ENCODE measurements around the gene DOCK4.

DOCK4 gene

GRCh38 chr7:112080978-112081377 lies 125.2 kb downstream of the DOCK4 start:
- DNase-seq (ENCODE audit: low read depth in 2 of 2): no peak

GRCh38 chr7:112080441-112080840 lies 125.8 kb downstream of the DOCK4 start:
- no peak for DNase-seq (ENCODE audit: low read depth in 2 of 2)

- DNase-seq (ENCODE audit: low read depth in 2 of 2): no peak
Measured at GRCh38 chr7:112079673-112080072, 126.5 kb downstream of the DOCK4 start.

- DNase-seq (ENCODE audit: low read depth in 2 of 2): no peak
Measured at GRCh38 chr7:112079122-112079521, 127.1 kb downstream of the DOCK4 start.

GRCh38 chr7:112076324-112076723 lies 129.9 kb downstream of the DOCK4 start:
- DNase-seq (ENCODE audit: low read depth in 2 of 2): no peak

GRCh38 chr7:112074464-112074863 lies 131.7 kb downstream of the DOCK4 start:
- DNase-seq (ENCODE audit: low read depth in 2 of 2): no peak

GRCh38 chr7:112073530-112073929 lies 132.7 kb downstream of the DOCK4 start:
- no peak for DNase-seq (ENCODE audit: low read depth in 2 of 2)

- DNase-seq (ENCODE audit: low read depth in 2 of 2): no peak
Measured at GRCh38 chr7:112072541-112073245, 133.5 kb downstream of the DOCK4 start.

- DNase-seq (ENCODE audit: low read depth in 2 of 2): no peak
Measured at GRCh38 chr7:112071856-112072255, 134.3 kb downstream of the DOCK4 start.

GRCh38 chr7:112070674-112071256 lies 135.4 kb downstream of the DOCK4 start:
- DNase-seq (ENCODE audit: low read depth in 2 of 2): no peak

- DNase-seq (ENCODE audit: low read depth in 2 of 2): no peak
Measured at GRCh38 chr7:112069879-112070321, 136.3 kb downstream of the DOCK4 start.

- no peak for DNase-seq (ENCODE audit: low read depth in 2 of 2)
Measured at GRCh38 chr7:112068967-112069366, 137.2 kb downstream of the DOCK4 start.

- no peak for DNase-seq (ENCODE audit: low read depth in 2 of 2)
Measured at GRCh38 chr7:112067632-112068540, 138.3 kb downstream of the DOCK4 start.

GRCh38 chr7:112067200-112067599 lies 139.0 kb downstream of the DOCK4 start:
- DNase-seq (ENCODE audit: low read depth in 2 of 2): no peak

- DNase-seq (ENCODE audit: low read depth in 2 of 2): no peak
Measured at GRCh38 chr7:112065758-112066157, 140.4 kb downstream of the DOCK4 start.

- no peak for DNase-seq (ENCODE audit: low read depth in 2 of 2)
Measured at GRCh38 chr7:112064627-112065385, 141.4 kb downstream of the DOCK4 start.

GRCh38 chr7:112063974-112064373 lies 142.2 kb downstream of the DOCK4 start:
- no peak for DNase-seq (ENCODE audit: low read depth in 2 of 2)

- DNase-seq (ENCODE audit: low read depth in 2 of 2): no peak
Measured at GRCh38 chr7:112061051-112061450, 145.1 kb downstream of the DOCK4 start.

GRCh38 chr7:112060625-112061024 lies 145.6 kb downstream of the DOCK4 start:
- DNase-seq (ENCODE audit: low read depth in 2 of 2): no peak

GRCh38 chr7:112059675-112060074 lies 146.5 kb downstream of the DOCK4 start:
- no peak for DNase-seq (ENCODE audit: low read depth in 2 of 2)

GRCh38 chr7:112058686-112059085 lies 147.5 kb downstream of the DOCK4 start:
- DNase-seq (ENCODE audit: low read depth in 2 of 2): no peak

- DNase-seq (ENCODE audit: low read depth in 2 of 2): no peak
Measured at GRCh38 chr7:112056409-112056808, 149.8 kb downstream of the DOCK4 start.

All from activated CD4-positive, alpha-beta T cell treated with anti-CD3 and anti-CD28 coated beads for 24 hours (primary cell).